Activated CD4-positive, alpha-beta T cell treated with anti-CD3 and anti-CD28 coated beads for 4 hours (primary cell): Measurements from ENCODE around the gene CCDC182.

ENCODE experiments used
- DNase-seq, 2 donors: peaks; one replicate each; pipeline ENCODE4 v3.0.0-alpha.2; 2020

Gene CCDC182

DNA sequence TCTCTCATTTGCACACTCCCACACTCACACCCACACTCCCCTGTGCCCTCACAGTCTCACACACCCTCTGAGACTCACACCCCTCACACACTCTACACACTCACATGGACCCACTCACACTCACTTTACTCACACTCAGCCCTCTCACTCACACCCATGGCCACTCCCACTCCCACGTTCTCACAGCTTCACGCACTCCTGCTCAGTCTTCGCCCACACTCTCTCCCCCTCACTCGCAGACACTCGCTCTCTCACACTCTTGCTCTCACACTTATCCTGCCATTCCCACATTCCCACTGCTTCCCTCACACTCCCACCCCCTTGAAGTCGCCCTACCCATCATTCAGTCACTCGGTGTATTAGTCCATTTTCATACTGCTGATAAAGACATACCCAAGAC lies 47.9 kb downstream of the CCDC182 start:
- DNase-seq = no peak

DNA sequence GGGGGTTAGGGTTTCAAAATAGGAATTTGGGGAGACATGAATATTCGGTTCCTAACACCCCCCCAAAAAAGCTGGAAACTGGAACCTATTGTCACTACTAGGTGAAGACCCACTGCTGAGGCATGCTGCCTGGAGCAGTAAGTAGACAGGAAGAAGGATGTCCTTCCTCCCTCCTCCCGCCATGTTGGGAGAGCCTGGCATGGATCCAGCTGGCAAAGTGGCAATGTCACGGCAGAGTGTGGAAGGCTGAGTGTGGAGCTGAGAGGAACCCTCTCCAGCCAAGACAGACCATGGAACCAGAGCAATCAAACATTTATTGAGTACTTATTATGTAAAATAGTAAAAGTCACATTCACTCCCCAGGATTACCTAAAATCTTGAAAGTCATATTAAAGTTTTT lies 49.0 kb downstream of the CCDC182 start:
- no peak for DNase-seq
